GM19452 (cell line): Measurements from ENCODE around the gene TCEAL5.
A peak's percentile ranks its signal among the peaks of the same experiment; 100 is the strongest.
"Not testable (repeated sequence)": the region's sequence is repeated elsewhere in the genome, so short reads cannot be mapped to it uniquely, and the experiment has no call there.

ENCODE experiments used
- ATAC-seq: cut with Tn5 transposase; IDR thresholded peaks from one replicate; pipeline ENCODE4 v1.9.1; 2021; ENCODE audit not compliant: unreplicated experiment

Gene TCEAL5, protein sequence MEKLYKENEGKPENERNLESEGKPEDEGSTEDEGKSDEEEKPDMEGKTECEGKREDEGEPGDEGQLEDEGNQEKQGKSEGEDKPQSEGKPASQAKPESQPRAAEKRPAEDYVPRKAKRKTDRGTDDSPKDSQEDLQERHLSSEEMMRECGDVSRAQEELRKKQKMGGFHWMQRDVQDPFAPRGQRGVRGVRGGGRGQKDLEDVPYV

GRCh38 chrX:103276581-103277002 is at the start of gene TCEAL5:
Gene TCEAL5, minus strand, starts transcription at chrX:103276750. Its CDS starts 2,187 bp downstream, at chrX:103274563.
- no peak for ATAC-seq

GRCh38 chrX:103311399-103311780 is 34.8 kb upstream of the TCEAL5 start:
- ATAC-seq: no peak

GRCh38 chrX:103310555-103311398 is 34.2 kb upstream of the TCEAL5 start, which contains the start of gene BEX2:
Gene BEX2, minus strand, starts transcription at chrX:103310990. Its CDS starts 1,014 bp downstream, at chrX:103309976.
- ATAC-seq: peak; percentile 97

GRCh38 chrX:103309860-103310554 is 33.5 kb upstream of the TCEAL5 start:
- no peak for ATAC-seq

DNA sequence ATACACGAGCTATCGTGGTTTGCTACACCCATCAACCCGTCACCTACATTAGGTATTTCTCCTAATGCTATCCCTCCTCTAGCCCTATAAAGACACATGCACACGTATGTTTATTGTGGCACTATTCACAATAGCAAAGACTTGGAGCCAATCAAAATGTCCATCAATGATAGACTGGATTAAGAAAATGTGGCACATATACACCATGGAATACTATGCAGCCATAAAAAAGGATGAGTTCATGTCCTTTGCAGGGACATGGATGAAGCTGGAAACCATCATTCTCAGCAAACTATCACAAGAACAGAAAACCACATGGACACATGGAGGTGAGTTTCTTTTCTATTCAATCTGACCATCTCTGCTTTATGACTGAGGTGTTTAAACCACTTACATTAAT is 29.1 kb upstream of the TCEAL5 start:
- not testable (repeated sequence) for ATAC-seq

- ATAC-seq: no peak
Measured at GRCh38 chrX:103304705-103305104, 28.2 kb upstream of the TCEAL5 start.

DNA sequence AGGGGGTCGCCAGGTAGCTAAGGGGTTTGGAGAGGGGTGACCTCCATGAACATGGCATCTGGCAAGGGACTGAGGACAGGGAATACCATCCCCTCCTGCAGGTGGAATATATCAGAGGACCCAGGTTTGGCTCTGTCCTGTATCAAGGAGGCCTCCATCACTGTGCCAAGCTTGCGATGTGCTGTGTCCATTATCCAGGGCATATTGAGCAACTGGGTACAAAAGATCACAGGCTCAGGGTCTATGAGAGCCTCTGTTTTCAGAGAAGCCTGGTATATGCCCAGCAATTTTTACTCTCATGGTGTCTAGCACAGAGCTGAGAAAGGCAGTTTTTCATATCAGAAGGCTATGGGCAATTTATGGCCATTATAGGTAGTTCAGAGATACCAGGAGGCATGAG is 16.6 kb upstream of the TCEAL5 start:
- ATAC-seq: no peak

GRCh38 chrX:103279624-103280023 is 3.1 kb upstream of the TCEAL5 start:
- no peak for ATAC-seq

GRCh38 chrX:103275947-103276567 is 493 bp downstream of the TCEAL5 start:
- no peak for ATAC-seq

DNA sequence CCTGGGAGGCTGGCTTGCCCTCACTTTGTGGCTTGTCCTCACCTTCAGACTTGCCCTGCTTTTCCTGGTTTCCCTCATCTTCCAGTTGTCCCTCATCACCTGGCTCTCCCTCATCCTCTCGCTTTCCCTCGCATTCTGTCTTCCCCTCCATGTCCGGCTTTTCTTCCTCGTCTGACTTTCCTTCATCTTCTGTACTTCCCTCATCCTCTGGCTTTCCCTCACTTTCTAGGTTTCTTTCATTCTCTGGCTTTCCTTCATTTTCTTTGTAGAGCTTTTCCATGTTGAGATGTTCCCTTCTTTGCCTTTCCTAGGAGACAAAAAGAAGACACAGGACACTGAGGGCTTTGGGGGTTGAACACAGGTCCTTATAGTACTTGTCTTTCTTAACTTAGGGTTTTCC is 2.3 kb downstream of the TCEAL5 start:
- ATAC-seq: no peak

- ATAC-seq: no peak
Measured at GRCh38 chrX:103258275-103258674, 18.3 kb downstream of the TCEAL5 start.

- no peak for ATAC-seq
Measured at GRCh38 chrX:103256651-103257050, 19.9 kb downstream of the TCEAL5 start.

- peak; percentile 96 for ATAC-seq
Measured at GRCh38 chrX:103254921-103255493, 21.5 kb downstream of the TCEAL5 start, which contains the start of gene TCEAL8. Gene TCEAL8, minus strand, starts transcription at chrX:103255155. Its CDS starts 1,176 bp downstream, at chrX:103253979.

GRCh38 chrX:103254171-103254824 is 22.3 kb downstream of the TCEAL5 start:
- ATAC-seq: no peak

GRCh38 chrX:103253608-103254007 is 22.9 kb downstream of the TCEAL5 start:
- no peak for ATAC-seq

GRCh38 chrX:103250977-103251376 is 25.6 kb downstream of the TCEAL5 start:
- ATAC-seq: no peak

DNA sequence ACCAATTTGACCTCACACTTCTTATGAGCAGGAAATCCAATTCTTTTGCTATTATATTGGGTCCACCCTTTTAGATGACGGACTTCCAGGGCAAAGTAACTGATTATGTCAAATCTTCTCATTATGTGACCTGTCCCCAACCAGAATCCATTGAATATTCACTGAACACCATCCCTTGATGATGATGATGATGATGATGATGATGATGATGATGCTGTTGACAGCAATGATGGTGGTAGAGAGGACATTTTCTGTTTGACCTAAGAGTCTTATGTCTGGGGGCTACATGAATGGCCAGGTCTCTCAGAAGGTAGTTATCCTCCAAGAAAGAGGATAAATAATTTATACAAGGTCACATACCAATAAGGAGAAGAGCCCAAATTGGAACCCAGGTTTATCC is 26.7 kb downstream of the TCEAL5 start:
- no peak for ATAC-seq

DNA sequence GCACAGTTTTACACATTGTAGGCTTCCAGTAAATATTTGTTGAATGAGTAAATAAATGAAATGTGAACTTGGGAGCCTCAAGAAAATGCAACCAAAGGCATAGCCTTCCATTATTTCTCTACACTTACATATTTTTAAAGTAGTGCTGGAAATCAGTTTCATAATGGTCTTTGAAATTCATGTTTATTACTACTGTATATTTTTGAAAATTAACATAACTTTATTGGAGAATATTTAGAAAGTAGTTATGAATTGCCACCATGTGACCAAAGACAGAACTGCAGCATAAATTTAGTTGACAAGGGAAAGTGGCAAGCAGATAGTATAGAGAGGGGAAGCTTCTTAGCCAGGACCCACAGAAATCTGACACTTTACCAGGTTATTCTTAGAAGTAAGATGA is 28.0 kb downstream of the TCEAL5 start:
- ATAC-seq: no peak

- no peak for ATAC-seq
Measured at GRCh38 chrX:103240155-103240554, 36.4 kb downstream of the TCEAL5 start.

- no peak for ATAC-seq
Measured at GRCh38 chrX:103236296-103236695, 40.3 kb downstream of the TCEAL5 start.
